Pancreas (tissue), 10 donors: Measurements from ENCODE around the gene COL6A1. TPM values are rescaled to one million over a fixed set of nuclear protein-coding genes. Genes with fewer than 3 reads are reported as not detected.

ENCODE experiments used
- ATAC-seq, 4 donors: fragments of 200-7000 bp; cut with Tn5 transposase; one replicate each; pipeline versions ENCODE4 v1.8.0 to v1.9.1; 2020; ENCODE audit warnings: mild to moderate bottlenecking in 4 of 4, moderate library complexity in 4 of 4
- DNase-seq, 6 donors: peaks; one replicate each; pipeline ENCODE4 v3.0.0-alpha.2; 2020
- FAIRE-seq: peaks from 2 replicates; lab custom pipeline; 2012; peaks lifted over from hg19 to GRCh38; lab: Jason Lieb, UNC
- H3K27ac ChIP-seq, 4 donors: fragments of 200-600 bp; sonication (generic); 1 replicate in 3 of 4; 2 replicates in 1 of 4; pipeline versions ENCODE4 v1.5.0 to v1.8.0; 2020
- H3K27me3 ChIP-seq, 4 donors: fragments of 200-600 bp; one replicate each; pipeline ENCODE4 v1.8.0; 2021
- H3K36me3 ChIP-seq, 3 donors: fragments of 200-600 bp; sonication (generic) in 1 of 3; one replicate each; pipeline versions ENCODE4 v1.5.0 to v1.8.0; 2020 to 2021
- H3K4me1 ChIP-seq, 3 donors: fragments of 200-600 bp; one replicate each; pipeline ENCODE4 v1.8.0; 2021
- H3K4me3 ChIP-seq, 4 donors: fragments of 200-600 bp; sonication (generic) in 2 of 4; one replicate each; pipeline versions ENCODE4 v1.5.0 to v1.8.0; 2020 to 2021
- H3K9me3 ChIP-seq, 4 donors: fragments of 200-600 bp; one replicate each; pipeline ENCODE4 v1.8.0; 2021
- WGBS, 2 donors: extraction: QIAGEN DNeasy Blood & Tissue Kit; methylation state at CpG; one replicate each; pipeline ENCODE4 v1.1.7; 2013; 5-methylcytosine and 5-hydroxymethylcytosine counted together
- intact Hi-C, 3 donors: fragments of 100-400 bp; cut with DNase I; formaldehyde crosslinking; loops; one replicate each; pipeline versions ENCODE4 v1.11.1 to v1.14.2; 2022
- polyA plus RNA-seq, 2 donors: library from polyadenylated mRNA; stranded (reverse); fragments of 200-250 nt; gene quantifications; one replicate each; pipeline ENCODE4 v1.2.3, GENCODE V29; 2013
- total RNA-seq, 6 donors: library from RNA; stranded (reverse); fragmentation: NEBNext Ultra II Directional in 4 of 6; extraction: Animal tissue kit (Norgen Biotek cat#: 25700) in 4 of 6; gene quantifications; one replicate each; pipeline versions ENCODE4 v1.2.1 to v1.2.4, GENCODE V29; 2021 to 2023
- TF ChIP-seq, protein P1 (sequence below), 4 donors: fragments of 200-600 bp; sonication (generic) in 3 of 4; IDR thresholded peaks; one replicate each; pipeline versions ENCODE4 v1.5.0 to v1.8.0; 2021; ENCODE audit warnings: antibody characterized with exemption in 4 of 4
- donor health status: healthy with polysubstance abuse.
- donor health status: DM: no; HTN: no; CAD: no; lungs with moderate emphysema.
- donor health status: DM: no; HTN: no; CAD: no.
- donor health status: control.
- donor health status: control.
- donor health status: Bipolar disorder and iron deficiency.
- donor health status: DM: yes; HTN: yes; CAD: no.
- donor health status: DM: no; HTN: no; CAD: no.
- donor health status: DM: no; HTN: no; CAD: no.
- donor health status: DM: yes; HTN: yes; CAD: no.

Gene COL6A1
- total and polyA plus RNA-seq, 8 donors: 22.9 to 131 (median 61.2) TPM

DNA sequence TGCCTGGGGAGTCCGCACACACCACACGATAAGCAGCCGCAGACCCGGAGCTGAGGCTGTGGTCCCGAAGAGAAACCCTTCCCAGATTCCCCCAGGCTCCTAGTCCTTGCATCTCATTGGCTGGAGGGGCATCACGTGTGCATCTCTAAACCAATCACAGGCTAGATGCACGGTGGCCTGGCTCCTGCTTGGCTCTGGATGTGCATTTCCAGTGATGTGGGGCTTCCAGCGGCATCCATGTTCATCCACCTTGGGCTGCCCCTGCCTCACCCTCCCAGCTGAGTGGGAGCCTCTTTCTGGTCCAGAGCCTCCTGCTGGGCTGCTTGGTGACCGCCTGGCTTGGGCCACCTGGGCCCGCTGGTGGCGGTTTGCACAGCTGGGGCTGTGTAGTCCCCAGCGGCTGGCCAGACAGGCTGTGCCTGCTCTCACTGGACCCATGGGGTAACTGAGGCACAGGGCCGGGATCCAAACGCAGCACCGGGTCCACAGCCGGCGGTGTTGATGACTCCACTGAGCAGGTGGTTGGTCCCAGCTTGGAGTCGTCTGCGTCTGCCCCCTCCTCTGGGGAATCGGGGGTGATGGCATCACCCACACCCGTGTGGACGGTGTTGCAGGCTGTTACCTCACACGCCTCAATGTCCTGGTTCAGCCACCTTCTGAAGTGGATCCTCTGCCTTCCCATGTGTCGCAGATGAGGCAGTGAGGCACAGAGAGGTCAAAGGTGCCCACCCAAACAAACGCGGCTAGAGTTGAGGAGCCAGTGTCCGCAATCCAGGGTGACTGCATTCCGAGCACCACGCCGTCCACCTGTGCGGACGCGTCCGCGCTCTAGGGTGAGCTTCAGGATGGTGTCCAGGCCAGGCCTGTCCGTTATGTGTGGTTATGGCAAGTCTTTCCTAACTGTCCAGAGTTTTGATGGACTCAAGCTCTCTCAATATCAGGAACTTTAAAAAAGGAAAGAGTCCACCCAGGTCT lies 41.3 kb downstream of the COL6A1 start:
- DNase-seq: no peak
- H3K27me3 ChIP-seq: peaks cover 0 to 8% (median 0%) of the 10 kb centered on the region in 4 donors
- ATAC-seq: peak in 2 of 4 donors; percentile 36 to 56
- no peak overlapping the region for H3K4me3 ChIP-seq
- H3K36me3 ChIP-seq: no peaks in the 10 kb centered on the region
- H3K27ac ChIP-seq: no peak overlapping the region
- H3K9me3 ChIP-seq: no peaks in the 10 kb centered on the region
- H3K4me1 ChIP-seq: no peaks in the 10 kb centered on the region
- no peak for FAIRE-seq
- intact Hi-C loops: no loop called here
- TF ChIP-seq, protein P1, sequence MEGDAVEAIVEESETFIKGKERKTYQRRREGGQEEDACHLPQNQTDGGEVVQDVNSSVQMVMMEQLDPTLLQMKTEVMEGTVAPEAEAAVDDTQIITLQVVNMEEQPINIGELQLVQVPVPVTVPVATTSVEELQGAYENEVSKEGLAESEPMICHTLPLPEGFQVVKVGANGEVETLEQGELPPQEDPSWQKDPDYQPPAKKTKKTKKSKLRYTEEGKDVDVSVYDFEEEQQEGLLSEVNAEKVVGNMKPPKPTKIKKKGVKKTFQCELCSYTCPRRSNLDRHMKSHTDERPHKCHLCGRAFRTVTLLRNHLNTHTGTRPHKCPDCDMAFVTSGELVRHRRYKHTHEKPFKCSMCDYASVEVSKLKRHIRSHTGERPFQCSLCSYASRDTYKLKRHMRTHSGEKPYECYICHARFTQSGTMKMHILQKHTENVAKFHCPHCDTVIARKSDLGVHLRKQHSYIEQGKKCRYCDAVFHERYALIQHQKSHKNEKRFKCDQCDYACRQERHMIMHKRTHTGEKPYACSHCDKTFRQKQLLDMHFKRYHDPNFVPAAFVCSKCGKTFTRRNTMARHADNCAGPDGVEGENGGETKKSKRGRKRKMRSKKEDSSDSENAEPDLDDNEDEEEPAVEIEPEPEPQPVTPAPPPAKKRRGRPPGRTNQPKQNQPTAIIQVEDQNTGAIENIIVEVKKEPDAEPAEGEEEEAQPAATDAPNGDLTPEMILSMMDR (IDR thresholded peaks at IDR 0.05): no peak
- 81 to 86% methylated on average over 36 of the region's 36 CpGs for WGBS, 2 donors

GRCh38 chr21:46023555-46023954 lies 42.0 kb downstream of the COL6A1 start:
- Histone ChIP-seq H3K27ac (no peak overlapping the region), H3K27me3 (peaks cover 0 to 5% (median 0%) of the 10 kb centered on the region in 4 donors), H3K4me3 (no peak overlapping the region), H3K4me1 (no peaks in the 10 kb centered on the region), H3K36me3 (no peaks in the 10 kb centered on the region), H3K9me3 (no peaks in the 10 kb centered on the region)
- FAIRE-seq: no peak
- DNase-seq: no peak
- TF ChIP-seq, protein P1 (IDR thresholded peaks at IDR 0.05): no peak
- intact Hi-C loops: no loop called here
- WGBS, 2 donors: 70 to 85% methylated on average over 8 of the region's 8 CpGs
- no peak for ATAC-seq

GRCh38 chr21:46024141-46024540 lies 42.6 kb downstream of the COL6A1 start:
- FAIRE-seq: no peak
- no peaks in the 10 kb centered on the region for H3K4me1 ChIP-seq
- H3K27ac ChIP-seq: no peak overlapping the region
- ATAC-seq: no peak
- TF ChIP-seq, protein P1 (IDR thresholded peaks at IDR 0.05): no peak
- WGBS, 2 donors: 57 to 61% methylated on average over 3 of the region's 3 CpGs
- H3K27me3 ChIP-seq: no peaks in the 10 kb centered on the region
- no peaks in the 10 kb centered on the region for H3K9me3 ChIP-seq
- no peak overlapping the region for H3K4me3 ChIP-seq
- H3K36me3 ChIP-seq: no peaks in the 10 kb centered on the region
- DNase-seq: no peak
- intact Hi-C loops: no loop called here

DNA sequence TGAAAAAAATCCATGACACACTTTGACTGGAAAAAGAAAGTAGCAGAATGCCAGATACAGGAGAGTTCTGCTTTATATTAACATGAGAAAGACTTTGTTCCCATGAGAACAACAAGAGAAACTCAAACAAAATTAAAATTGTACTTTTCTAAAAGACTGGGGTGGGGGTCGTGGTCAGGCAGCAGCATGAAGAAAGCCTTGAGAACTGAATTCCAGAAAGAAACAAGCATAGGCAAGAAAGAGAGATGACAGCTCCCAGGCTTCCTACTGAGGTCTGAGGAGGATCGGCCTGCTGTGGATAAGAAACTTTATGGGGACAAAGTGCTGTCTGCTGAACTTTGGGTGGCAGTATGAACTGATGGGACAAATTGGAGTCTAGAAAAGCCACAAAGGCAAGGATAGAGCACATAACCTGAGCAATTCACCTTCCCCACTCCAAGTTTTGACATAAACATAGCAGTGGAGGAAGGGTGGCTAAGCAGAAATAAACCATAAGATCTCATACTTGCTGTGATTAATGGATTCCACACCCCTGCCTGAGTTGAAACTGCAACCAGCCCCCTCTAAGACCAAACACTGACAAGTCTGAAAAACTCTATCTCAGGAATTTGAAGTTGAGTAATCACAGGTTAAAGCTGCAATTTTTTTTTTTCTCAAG lies 43.7 kb downstream of the COL6A1 start:
- no peak overlapping the region for H3K4me3 ChIP-seq
- TF ChIP-seq, protein P1 (IDR thresholded peaks at IDR 0.05): no peak
- H3K9me3 ChIP-seq: no peaks in the 10 kb centered on the region
- ATAC-seq: no peak
- H3K27ac ChIP-seq: no peak overlapping the region
- FAIRE-seq: no peak
- intact Hi-C loops: no loop called here
- DNase-seq: no peak
- no peaks in the 10 kb centered on the region for H3K4me1 ChIP-seq
- H3K36me3 ChIP-seq: no peaks in the 10 kb centered on the region
- H3K27me3 ChIP-seq: no peaks in the 10 kb centered on the region
- WGBS, 2 donors: 29 to 33% methylated on average over 2 of the region's 2 CpGs
